Measurements from ENCODE around the gene LLGL1. TPM values are rescaled to one million over a fixed set of nuclear protein-coding genes. Genes with fewer than 3 reads are reported as not detected.

LLGL1 gene
- total RNA-seq, 1 donor from 2014 or later, result 15.1 TPM

DNA sequence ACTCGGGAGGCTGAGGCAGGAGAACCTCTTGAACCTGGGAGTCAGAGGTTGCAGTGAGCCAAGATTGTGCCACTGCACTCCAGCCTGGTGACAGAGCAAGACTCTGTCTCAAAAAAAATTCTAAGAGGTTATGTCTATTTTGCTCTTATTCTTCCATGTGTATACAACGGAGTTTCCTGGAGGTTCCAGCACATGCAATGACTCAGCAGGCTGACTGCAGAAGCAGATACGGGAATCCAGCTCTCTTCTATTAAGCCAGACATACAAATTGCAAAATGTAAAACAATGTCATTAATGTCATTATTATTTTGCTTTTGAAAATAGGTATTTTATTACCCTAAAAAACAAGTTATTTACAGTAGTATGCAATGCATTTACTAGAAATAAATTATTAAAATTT lies 53.4 kb downstream of the LLGL1 start:
- Histone ChIP-seq H3K27ac (ENCODE audit: low read depth, low read length) (no peak overlapping the region), H3K9me3 (ENCODE audit: control insufficient read depth in 3 of 3, low read length in 3 of 3) (no peaks in the 10 kb centered on the region), H3K27me3 (ENCODE audit: control insufficient read depth in 3 of 3, insufficient read depth in 3 of 3, low read length in 3 of 3) (no peaks in the 10 kb centered on the region), H3K9ac (ENCODE audit: low read depth in 1 of 3, low read length in 3 of 3) (no peak overlapping the region), H3K4me3 (ENCODE audit: low read length in 3 of 3) (no peak overlapping the region), H3K4me1 (ENCODE audit: control insufficient read depth in 3 of 3, insufficient read depth in 3 of 3, low read length in 3 of 3) (peaks cover 0 to 5% (median 3%) of the 10 kb centered on the region in 3 donors), H3K36me3 (ENCODE audit: control insufficient read depth in 3 of 3, insufficient read depth in 3 of 3, low read length in 3 of 3) (peaks cover 49 to 58% (median 55%) of the 10 kb centered on the region in 3 donors)

DNA sequence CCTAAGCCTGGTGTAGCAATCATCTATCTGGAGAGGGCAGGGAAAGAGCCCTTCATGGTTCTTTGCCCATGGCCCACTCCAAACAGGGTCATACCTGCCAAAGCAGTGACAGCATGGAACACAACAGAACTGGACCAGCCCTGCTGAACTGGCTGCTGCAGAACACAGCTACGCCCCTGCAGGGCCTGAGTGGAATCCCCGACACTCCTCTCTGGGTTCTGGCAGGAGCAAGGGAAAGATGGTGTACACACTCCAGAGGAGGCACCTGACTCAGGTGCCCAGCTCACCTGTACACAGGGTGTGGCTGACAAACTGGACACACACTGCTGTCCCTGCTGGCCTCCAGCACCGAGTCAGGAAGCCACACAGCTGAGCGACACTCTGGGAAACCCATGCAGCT lies 54.8 kb downstream of the LLGL1 start:
- no peak overlapping the region for H3K4me3 ChIP-seq (ENCODE audit: low read length in 3 of 3)
- H3K27ac ChIP-seq (ENCODE audit: low read depth, low read length), result no peak overlapping the region
- H3K27me3 ChIP-seq (ENCODE audit: control insufficient read depth in 3 of 3, insufficient read depth in 3 of 3, low read length in 3 of 3), result no peaks in the 10 kb centered on the region
- H3K9ac ChIP-seq (ENCODE audit: low read depth in 1 of 3, low read length in 3 of 3), result no peak overlapping the region
- peaks cover 49 to 63% (median 57%) of the 10 kb centered on the region in 3 donors for H3K36me3 ChIP-seq (ENCODE audit: control insufficient read depth in 3 of 3, insufficient read depth in 3 of 3, low read length in 3 of 3)
- H3K9me3 ChIP-seq (ENCODE audit: control insufficient read depth in 3 of 3, low read length in 3 of 3), result no peaks in the 10 kb centered on the region
- peaks cover 0 to 5% (median 3%) of the 10 kb centered on the region in 3 donors for H3K4me1 ChIP-seq (ENCODE audit: control insufficient read depth in 3 of 3, insufficient read depth in 3 of 3, low read length in 3 of 3)

DNA sequence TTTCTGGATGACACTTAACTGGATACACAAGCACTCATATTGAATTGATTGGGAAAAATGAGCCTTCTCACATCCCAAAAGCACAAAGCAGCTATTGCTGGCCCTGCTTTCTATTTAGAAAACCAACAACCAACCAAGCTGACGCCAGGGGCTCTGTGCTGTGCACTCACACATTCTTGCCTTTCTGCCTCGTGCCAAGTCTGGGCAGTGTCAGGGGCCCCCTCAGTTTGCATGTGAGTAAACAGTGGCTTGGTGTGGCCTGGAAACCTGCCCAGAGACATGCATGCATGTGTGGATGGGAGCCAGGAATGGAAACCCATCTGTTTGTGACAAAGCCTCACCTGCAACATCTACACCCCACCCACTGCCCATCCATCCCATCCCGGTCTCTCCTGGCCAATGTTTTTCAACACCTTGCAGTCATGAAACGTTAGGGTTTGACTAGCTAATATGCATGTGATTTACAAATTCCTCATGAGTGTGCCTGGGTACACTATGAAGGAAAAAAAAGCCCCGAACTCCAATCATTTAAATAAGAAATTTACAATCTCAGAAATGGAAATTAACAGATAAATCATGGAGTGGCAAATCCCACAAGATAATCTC lies 55.4 kb downstream of the LLGL1 start:
- Histone ChIP-seq H3K4me3 (ENCODE audit: low read length in 3 of 3) (no peak overlapping the region), H3K9ac (ENCODE audit: low read depth in 1 of 3, low read length in 3 of 3) (no peak overlapping the region), H3K4me1 (ENCODE audit: control insufficient read depth in 3 of 3, insufficient read depth in 3 of 3, low read length in 3 of 3) (peaks cover 0 to 5% (median 3%) of the 10 kb centered on the region in 3 donors), H3K36me3 (ENCODE audit: control insufficient read depth in 3 of 3, insufficient read depth in 3 of 3, low read length in 3 of 3) (peaks cover 54 to 67% (median 59%) of the 10 kb centered on the region in 3 donors), H3K9me3 (ENCODE audit: control insufficient read depth in 3 of 3, low read length in 3 of 3) (no peaks in the 10 kb centered on the region), H3K27ac (ENCODE audit: low read depth, low read length) (no peak overlapping the region), H3K27me3 (ENCODE audit: control insufficient read depth in 3 of 3, insufficient read depth in 3 of 3, low read length in 3 of 3) (no peaks in the 10 kb centered on the region)

DNA sequence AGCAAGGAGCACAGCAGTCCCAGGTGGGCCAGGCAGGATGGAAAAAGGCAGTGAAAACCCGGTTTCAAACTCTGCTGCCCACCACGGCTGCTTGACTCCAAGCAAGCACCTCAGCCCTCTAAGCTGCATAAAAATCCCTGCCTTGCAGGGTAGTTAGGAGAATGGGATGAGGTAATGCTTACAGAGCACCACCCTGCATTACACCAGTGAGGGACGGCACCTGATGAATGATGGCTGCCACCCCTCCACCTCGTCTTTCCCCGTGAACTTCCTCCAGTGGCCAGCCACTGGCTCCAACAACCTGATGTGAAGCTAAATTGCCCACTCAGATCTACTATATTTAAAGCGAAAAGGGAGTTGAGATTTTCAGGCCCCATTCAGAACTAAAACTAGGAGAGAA lies 56.4 kb downstream of the LLGL1 start:
- Histone ChIP-seq H3K4me1 (ENCODE audit: control insufficient read depth in 3 of 3, insufficient read depth in 3 of 3, low read length in 3 of 3) (peaks cover 0 to 5% (median 3%) of the 10 kb centered on the region in 3 donors), H3K27ac (ENCODE audit: low read depth, low read length) (no peak overlapping the region), H3K36me3 (ENCODE audit: control insufficient read depth in 3 of 3, insufficient read depth in 3 of 3, low read length in 3 of 3) (peaks cover 50 to 61% (median 59%) of the 10 kb centered on the region in 3 donors), H3K4me3 (ENCODE audit: low read length in 3 of 3) (no peak overlapping the region), H3K27me3 (ENCODE audit: control insufficient read depth in 3 of 3, insufficient read depth in 3 of 3, low read length in 3 of 3) (no peaks in the 10 kb centered on the region), H3K9ac (ENCODE audit: low read depth in 1 of 3, low read length in 3 of 3) (no peak overlapping the region), H3K9me3 (ENCODE audit: control insufficient read depth in 3 of 3, low read length in 3 of 3) (no peaks in the 10 kb centered on the region)

DNA sequence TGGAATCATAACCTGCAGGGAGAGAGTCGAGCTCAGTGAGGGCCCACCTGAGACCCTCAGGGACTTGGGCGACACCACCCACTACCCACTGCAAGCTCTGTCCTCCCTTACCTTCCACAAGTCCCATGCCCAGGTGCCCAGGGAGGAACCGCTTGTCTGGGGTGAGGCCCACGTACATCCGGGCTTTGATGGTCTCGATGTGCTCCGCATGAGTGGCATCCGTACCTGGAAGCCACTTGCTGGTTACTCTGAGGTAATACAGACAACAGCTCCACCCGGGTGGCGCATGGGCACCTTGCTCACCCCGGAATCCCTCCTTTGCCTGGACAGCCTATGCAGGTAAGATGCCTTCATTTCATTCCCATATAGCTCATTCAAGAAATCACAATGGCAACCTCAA lies 59.9 kb downstream of the LLGL1 start:
- H3K36me3 ChIP-seq (ENCODE audit: control insufficient read depth in 3 of 3, insufficient read depth in 3 of 3, low read length in 3 of 3), result peaks cover 46 to 58% (median 54%) of the 10 kb centered on the region in 3 donors
- H3K27ac ChIP-seq (ENCODE audit: low read depth, low read length), result no peak overlapping the region
- H3K9ac ChIP-seq (ENCODE audit: low read depth in 1 of 3, low read length in 3 of 3), result no peak overlapping the region
- no peaks in the 10 kb centered on the region for H3K27me3 ChIP-seq (ENCODE audit: control insufficient read depth in 3 of 3, insufficient read depth in 3 of 3, low read length in 3 of 3)
- H3K4me3 ChIP-seq (ENCODE audit: low read length in 3 of 3), result no peak overlapping the region
- H3K9me3 ChIP-seq (ENCODE audit: control insufficient read depth in 3 of 3, low read length in 3 of 3), result no peaks in the 10 kb centered on the region
- no peaks in the 10 kb centered on the region for H3K4me1 ChIP-seq (ENCODE audit: control insufficient read depth in 3 of 3, insufficient read depth in 3 of 3, low read length in 3 of 3)

DNA sequence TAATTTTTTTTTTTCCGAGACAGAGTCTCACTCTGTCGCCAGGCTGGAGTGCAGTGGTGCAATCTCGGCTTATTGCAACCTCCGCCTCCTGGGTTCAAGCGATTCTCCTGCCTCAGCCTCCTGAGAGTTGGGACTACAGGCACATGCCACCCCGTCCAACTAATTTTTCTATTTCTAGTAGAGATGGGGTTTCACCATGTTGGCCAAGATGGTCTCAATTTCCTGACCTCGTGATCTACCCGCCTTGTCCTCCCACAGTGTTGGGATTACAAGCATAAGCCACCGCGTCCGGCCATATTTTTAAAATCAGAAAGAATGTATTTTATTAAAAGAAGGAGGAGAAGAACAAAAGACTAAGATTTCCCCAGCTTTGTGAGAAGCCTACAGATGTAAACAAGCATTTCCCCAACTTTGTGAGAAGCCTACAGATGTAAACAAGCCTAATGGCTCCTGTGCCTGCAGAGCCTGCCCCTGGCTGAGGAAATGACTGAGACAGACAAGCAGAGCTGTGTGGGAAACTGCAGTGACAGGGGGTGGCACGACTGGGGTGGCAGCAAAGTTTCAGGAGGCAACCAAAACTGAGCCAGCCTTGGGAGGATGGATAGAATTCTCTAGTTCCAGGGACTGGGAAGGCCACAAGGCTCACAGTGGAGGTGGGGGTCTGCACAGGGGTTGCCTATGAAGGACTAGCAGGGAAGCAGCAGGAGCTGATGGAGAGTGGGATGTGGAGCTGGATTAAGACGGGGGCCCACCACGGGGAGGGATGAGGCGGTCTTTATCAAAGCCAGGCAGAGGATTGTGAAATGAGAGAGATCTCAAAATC lies 66.5 kb downstream of the LLGL1 start:
- H3K36me3 ChIP-seq (ENCODE audit: control insufficient read depth in 3 of 3, insufficient read depth in 3 of 3, low read length in 3 of 3), result peaks cover 32 to 38% (median 35%) of the 10 kb centered on the region in 3 donors
- peaks cover 4 to 15% (median 9%) of the 10 kb centered on the region in 3 donors for H3K4me1 ChIP-seq (ENCODE audit: control insufficient read depth in 3 of 3, insufficient read depth in 3 of 3, low read length in 3 of 3)
- H3K9ac ChIP-seq (ENCODE audit: low read depth in 1 of 3, low read length in 3 of 3), result peak overlapping the region in 2 of 3 donors; percentile 23 to 66
- peak overlapping the region in 1 of 3 donors; percentile 41 for H3K4me3 ChIP-seq (ENCODE audit: low read length in 3 of 3)
- no peaks in the 10 kb centered on the region for H3K27me3 ChIP-seq (ENCODE audit: control insufficient read depth in 3 of 3, insufficient read depth in 3 of 3, low read length in 3 of 3)
- H3K9me3 ChIP-seq (ENCODE audit: control insufficient read depth in 3 of 3, low read length in 3 of 3), result no peaks in the 10 kb centered on the region
- H3K27ac ChIP-seq (ENCODE audit: low read depth, low read length), result peak overlapping the region; percentile 56

Other genes with a start within 250 kb of the LLGL1 start
- gene ATPAF2, start 186.5 kb upstream of the LLGL1 start, total RNA-seq, result 19.3 TPM
- 5.2 TPM for gene GID4, start 186.2 kb upstream of the LLGL1 start, total RNA-seq
- gene DRG2, start 137.7 kb upstream of the LLGL1 start, total RNA-seq, result 20.9 TPM
- 0.52 TPM for gene MYO15A, start 116.9 kb upstream of the LLGL1 start, total RNA-seq
- gene ALKBH5, start 41.8 kb upstream of the LLGL1 start, total RNA-seq, result 77.8 TPM
- gene FLII, start 33.1 kb downstream of the LLGL1 start, total RNA-seq, result 193 TPM
- 23.0 TPM for gene MIEF2, start 35.0 kb downstream of the LLGL1 start, total RNA-seq
- 21.9 TPM for gene TOP3A, start 89.4 kb downstream of the LLGL1 start, total RNA-seq
- 8.9 TPM for gene SMCR8, start 89.7 kb downstream of the LLGL1 start, total RNA-seq
- 13.0 TPM for gene SHMT1, start 137.9 kb downstream of the LLGL1 start, total RNA-seq
- not detected for gene EVPLL, start 152.1 kb downstream of the LLGL1 start, total RNA-seq

Measured in skeletal muscle tissue (tissue), 4 donors.